Measurements from ENCODE around the gene ZCCHC14. TPM values are rescaled to one million over a fixed set of nuclear protein-coding genes. Genes with fewer than 3 reads are reported as not detected.

The ZCCHC14 gene
- total and polyA plus RNA-seq, 2 donors (not counting 1 experiment from before 2014, with no cell fraction given): 0.70 to 4.4 TPM

GRCh38 chr16:87443964-87444363 is 48.9 kb downstream of the ZCCHC14 start:
- Mint-ChIP-seq H3K27me3 (no peaks in the 10 kb centered on the region), H3K4me1 (no peaks in the 10 kb centered on the region), H3K4me3 (no peak overlapping the region), H3K9me3 (ENCODE audit: insufficient read depth) (no peaks in the 10 kb centered on the region), H3K27ac (no peak overlapping the region)
- POLR2A ChIA-PET: no interaction called here
- H4K20me1 ChIP-seq (ENCODE audit: control insufficient read depth, insufficient read depth, low read length, poor library complexity, severe bottlenecking): no peaks in the 10 kb centered on the region
- no peak overlapping the region for H3K4me2 ChIP-seq (replicated peaks; ENCODE audit: low read depth, low read length, poor library complexity, severe bottlenecking)
- no peak overlapping the region for H3K9ac ChIP-seq (ENCODE audit: low read length)
- CTCF ChIA-PET: interaction anchor here (0.7 kb wide), 1 partner anchor 1828 kb away, joined by 5 read pairs; no protein-coding TSS in a partner anchor
- no peak overlapping the region for H2AFZ ChIP-seq (ENCODE audit: insufficient read depth, low read depth, low read length, poor library complexity, severe bottlenecking)
- no peaks in the 10 kb centered on the region for H3K36me3 ChIP-seq (replicated peaks in 1 of 2; ENCODE audit: control extremely low read depth in 1 of 2, control insufficient read depth in 1 of 2, extremely low read depth in 1 of 2, insufficient read depth in 2 of 2, low read length in 1 of 2)
- H3K27ac ChIP-seq (ENCODE audit: low read length in 2 of 2): no peak overlapping the region
- peaks cover 0 to 5% (median 0%) of the 10 kb centered on the region in 3 donors for H3K9me3 ChIP-seq (ENCODE audit: control extremely low read depth in 1 of 3, control insufficient read depth in 2 of 3, insufficient read depth in 1 of 3, low read length in 2 of 3)
- H3K4me1 ChIP-seq (ENCODE audit: control insufficient read depth in 2 of 2, insufficient read depth in 2 of 2, low read length in 2 of 2): no peaks in the 10 kb centered on the region
- no peaks in the 10 kb centered on the region for H3K27me3 ChIP-seq (replicated peaks in 1 of 4; ENCODE audit: control extremely low read depth in 1 of 4, control insufficient read depth in 3 of 4, insufficient read depth in 4 of 4, low read length in 3 of 4)
- no CpG with 5 or more reads among the region's 3 CpGs for WGBS (ENCODE audit: insufficient coverage)
- no peak for TF ChIP-seq EZH2 (IDR thresholded peaks at IDR 0.05; ENCODE audit: borderline replicate concordance, insufficient read depth, low read depth, low read length, poor library complexity, severe bottlenecking)
- TF ChIP-seq CTCF (IDR thresholded peaks at IDR 0.05): no peak
- no peak overlapping the region for H3K4me3 ChIP-seq (ENCODE audit: control extremely low read depth in 1 of 5, extremely low read depth in 1 of 5, insufficient read depth in 1 of 5, low read depth in 2 of 5, low read length in 4 of 5)
- no peaks in the 10 kb centered on the region for H3K79me2 ChIP-seq (ENCODE audit: control insufficient read depth, insufficient read depth, low read length)
- intact Hi-C loops (cut with micrococcal nuclease): no loop called here
- DNase-seq (no peak), ATAC-seq (ENCODE audit: low read depth) (no peak)

GRCh38 chr16:87443016-87443415 is 49.8 kb downstream of the ZCCHC14 start:
- H3K9ac ChIP-seq (ENCODE audit: low read length): no peak overlapping the region
- DNase-seq (no peak), ATAC-seq (ENCODE audit: low read depth) (no peak)
- no peaks in the 10 kb centered on the region for H3K4me1 ChIP-seq (ENCODE audit: control insufficient read depth in 2 of 2, insufficient read depth in 2 of 2, low read length in 2 of 2)
- WGBS (ENCODE audit: insufficient coverage): 94% methylated on average over 8 of the region's 8 CpGs
- intact Hi-C loops (cut with micrococcal nuclease): no loop called here
- H3K9me3 Mint-ChIP-seq (ENCODE audit: insufficient read depth): no peaks in the 10 kb centered on the region
- H3K27me3 Mint-ChIP-seq: no peaks in the 10 kb centered on the region
- no peaks in the 10 kb centered on the region for H3K36me3 ChIP-seq (replicated peaks in 1 of 2; ENCODE audit: control extremely low read depth in 1 of 2, control insufficient read depth in 1 of 2, extremely low read depth in 1 of 2, insufficient read depth in 2 of 2, low read length in 1 of 2)
- CTCF ChIA-PET: no interaction called here
- H3K4me3 Mint-ChIP-seq: no peak overlapping the region
- H3K4me2 ChIP-seq (replicated peaks; ENCODE audit: low read depth, low read length, poor library complexity, severe bottlenecking): no peak overlapping the region
- POLR2A ChIA-PET: no interaction called here
- H2AFZ ChIP-seq (ENCODE audit: insufficient read depth, low read depth, low read length, poor library complexity, severe bottlenecking): no peak overlapping the region
- H3K79me2 ChIP-seq (ENCODE audit: control insufficient read depth, insufficient read depth, low read length): no peaks in the 10 kb centered on the region
- H3K27ac ChIP-seq (ENCODE audit: low read length in 2 of 2): no peak overlapping the region
- no peak overlapping the region for H3K4me3 ChIP-seq (ENCODE audit: control extremely low read depth in 1 of 5, extremely low read depth in 1 of 5, insufficient read depth in 1 of 5, low read depth in 2 of 5, low read length in 4 of 5)
- H3K27me3 ChIP-seq (replicated peaks in 1 of 4; ENCODE audit: control extremely low read depth in 1 of 4, control insufficient read depth in 3 of 4, insufficient read depth in 4 of 4, low read length in 3 of 4): no peaks in the 10 kb centered on the region
- TF ChIP-seq EZH2 (IDR thresholded peaks at IDR 0.05; ENCODE audit: borderline replicate concordance, insufficient read depth, low read depth, low read length, poor library complexity, severe bottlenecking) (no peak), CTCF (IDR thresholded peaks at IDR 0.05) (no peak)
- no peaks in the 10 kb centered on the region for H3K4me1 Mint-ChIP-seq
- peaks cover 0 to 5% (median 0%) of the 10 kb centered on the region in 3 donors for H3K9me3 ChIP-seq (ENCODE audit: control extremely low read depth in 1 of 3, control insufficient read depth in 2 of 3, insufficient read depth in 1 of 3, low read length in 2 of 3)
- no peaks in the 10 kb centered on the region for H4K20me1 ChIP-seq (ENCODE audit: control insufficient read depth, insufficient read depth, low read length, poor library complexity, severe bottlenecking)
- H3K27ac Mint-ChIP-seq: no peak overlapping the region

Data from B cell (primary cell).